ENCODE measurements around the gene BBLN.

BBLN gene

DNA sequence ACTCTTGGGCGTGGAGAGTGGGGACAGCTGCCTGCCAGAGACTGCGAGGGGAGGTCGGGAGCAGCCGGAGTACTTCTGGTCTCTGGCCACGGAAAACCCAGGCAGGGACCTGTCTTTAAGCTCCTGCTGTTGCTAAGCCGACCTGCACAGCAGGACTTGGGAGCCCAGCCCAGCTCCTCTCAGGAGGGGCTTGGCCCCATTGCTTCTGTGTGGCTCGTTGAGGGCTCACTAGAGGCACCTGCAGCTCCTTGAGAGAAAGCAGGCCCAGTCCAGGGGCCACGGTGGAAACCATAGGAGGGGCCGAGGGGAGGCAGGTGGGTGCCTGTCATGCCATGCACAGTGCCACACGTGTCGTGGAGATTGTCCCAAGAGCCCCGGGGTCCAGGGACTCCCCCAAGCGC, 14.1 kb upstream of the BBLN start:
- no peak for DNase-seq

- no peak for DNase-seq
Observed at GRCh38 chr9:128146591-128147120, 13.4 kb upstream of the BBLN start.

DNA sequence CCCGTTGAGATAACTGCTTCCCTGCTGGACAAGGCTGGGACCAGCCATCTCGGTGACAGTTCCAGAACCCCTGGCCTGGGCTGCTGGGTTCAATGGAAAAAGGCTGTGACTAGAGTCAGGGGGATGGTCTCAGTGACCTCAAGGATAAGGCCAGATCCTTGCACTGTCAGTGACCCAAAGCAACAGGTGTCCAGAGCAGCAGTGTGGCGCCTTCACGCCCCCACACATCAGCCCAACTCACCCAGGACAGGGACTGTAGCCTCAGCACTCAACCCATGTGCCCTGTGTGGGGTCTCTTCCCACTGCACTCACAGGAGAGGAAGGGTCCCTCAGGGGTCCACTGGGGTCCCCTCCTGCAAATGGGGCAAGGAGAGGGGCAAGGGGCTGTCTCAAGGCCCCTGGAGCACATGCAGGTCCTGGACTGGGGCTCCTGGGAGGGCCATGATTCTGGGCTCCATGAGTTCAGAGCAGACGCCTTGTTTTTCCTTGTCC, 11.5 kb upstream of the BBLN start:
- DNase-seq: no peak

DNA sequence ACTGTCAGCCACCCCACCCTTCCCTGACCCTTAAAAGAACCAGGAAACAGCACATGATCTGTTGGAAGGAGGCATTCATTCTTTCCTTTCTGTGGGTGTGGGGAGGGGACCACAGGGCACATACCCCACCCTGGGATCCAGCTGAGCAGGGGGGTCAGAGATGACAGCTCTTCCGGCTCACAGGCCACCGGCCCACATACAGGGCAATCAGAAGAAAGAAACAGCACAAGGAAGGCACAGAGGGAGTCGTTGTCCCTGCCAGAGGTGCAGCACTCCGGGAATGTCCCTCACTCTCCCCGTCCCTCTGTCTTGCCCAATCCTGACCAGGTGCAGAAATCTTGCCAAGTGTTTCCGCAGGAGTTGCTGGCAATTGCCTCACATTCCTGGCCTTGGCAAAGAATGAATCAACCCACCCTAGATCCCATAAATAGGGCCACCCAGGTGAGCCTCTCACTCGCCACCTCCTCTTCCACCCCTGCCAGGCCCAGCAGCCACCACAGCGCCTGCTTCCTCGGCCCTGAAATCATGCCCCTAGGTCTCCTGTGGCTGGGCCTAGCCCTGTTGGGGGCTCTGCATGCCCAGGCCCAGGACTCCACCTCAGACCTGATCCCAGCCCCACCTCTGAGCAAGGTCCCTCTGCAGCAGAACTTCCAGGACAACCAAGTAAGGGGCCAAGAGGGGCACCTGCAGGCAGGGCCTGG, 10.9 kb upstream of the BBLN start, which contains the start of gene LCN2:
Gene LCN2, plus strand, starts transcription at position 453 of the 701 bp plus-strand sequence. Its CDS starts 73 bp downstream, at position 526.
- DNase-seq: no peak

DNA sequence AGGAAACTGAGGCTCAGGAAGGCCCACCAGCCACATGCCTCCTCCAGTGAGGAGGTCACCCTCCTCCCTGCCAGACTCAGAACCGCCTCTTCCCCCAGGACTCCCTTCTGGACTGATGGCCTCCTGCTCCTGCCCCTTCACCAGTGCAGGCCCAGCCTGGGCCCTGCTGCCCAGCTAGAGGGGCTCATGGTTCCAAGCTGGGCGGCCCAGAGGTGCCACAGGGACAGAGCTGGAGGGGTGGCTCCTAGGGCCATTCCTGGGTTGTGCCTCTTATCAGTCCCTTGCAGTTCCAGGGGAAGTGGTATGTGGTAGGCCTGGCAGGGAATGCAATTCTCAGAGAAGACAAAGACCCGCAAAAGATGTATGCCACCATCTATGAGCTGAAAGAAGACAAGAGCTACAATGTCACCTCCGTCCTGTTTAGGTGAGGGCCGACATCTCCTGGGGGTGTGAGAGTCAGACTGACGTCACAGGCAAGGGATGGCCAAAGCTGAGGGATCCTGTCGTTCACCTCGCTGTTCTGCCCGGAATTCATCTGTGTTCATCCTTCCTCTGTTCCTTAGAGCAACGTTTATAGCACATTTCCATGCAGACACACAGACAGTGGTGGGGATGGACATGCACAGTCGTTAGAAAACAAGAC, 10.0 kb upstream of the BBLN start:
- DNase-seq: no peak

DNA sequence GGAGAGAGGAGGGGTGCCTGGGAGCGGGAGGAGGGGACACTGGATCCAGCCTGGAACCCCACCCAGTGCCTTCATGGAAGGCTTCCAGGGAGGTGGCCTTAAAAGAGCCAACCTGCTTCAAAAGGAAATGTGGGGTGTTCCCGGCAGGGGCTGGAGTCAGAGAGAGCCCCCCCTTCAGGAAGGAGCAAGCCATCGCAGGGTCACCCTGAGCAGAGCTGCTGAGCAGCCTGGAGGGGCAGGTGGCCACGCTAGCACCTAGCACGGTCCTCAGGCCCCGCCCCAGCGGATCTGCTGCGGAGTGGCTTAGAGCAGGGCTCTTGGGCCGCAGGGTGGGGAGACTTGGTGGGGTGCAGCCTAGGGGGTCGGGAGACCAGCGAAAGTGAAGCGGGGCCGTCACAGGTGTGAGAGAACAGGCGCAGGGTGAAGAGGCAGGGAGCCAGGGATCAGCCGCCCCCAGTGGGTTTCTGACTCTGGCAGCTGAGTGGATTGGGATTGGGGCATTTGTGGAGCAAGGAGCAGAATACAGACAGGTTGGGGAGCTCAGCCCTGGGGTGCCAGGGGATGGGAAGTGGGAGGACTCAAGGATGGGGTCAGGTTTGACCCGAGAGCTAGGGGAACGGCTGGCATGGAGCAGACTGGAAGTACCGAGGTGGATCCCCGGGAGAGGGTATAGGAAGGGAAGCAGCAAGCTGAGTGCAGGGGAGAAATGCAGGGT, 9.3 kb upstream of the BBLN start:
- DNase-seq: no peak

DNA sequence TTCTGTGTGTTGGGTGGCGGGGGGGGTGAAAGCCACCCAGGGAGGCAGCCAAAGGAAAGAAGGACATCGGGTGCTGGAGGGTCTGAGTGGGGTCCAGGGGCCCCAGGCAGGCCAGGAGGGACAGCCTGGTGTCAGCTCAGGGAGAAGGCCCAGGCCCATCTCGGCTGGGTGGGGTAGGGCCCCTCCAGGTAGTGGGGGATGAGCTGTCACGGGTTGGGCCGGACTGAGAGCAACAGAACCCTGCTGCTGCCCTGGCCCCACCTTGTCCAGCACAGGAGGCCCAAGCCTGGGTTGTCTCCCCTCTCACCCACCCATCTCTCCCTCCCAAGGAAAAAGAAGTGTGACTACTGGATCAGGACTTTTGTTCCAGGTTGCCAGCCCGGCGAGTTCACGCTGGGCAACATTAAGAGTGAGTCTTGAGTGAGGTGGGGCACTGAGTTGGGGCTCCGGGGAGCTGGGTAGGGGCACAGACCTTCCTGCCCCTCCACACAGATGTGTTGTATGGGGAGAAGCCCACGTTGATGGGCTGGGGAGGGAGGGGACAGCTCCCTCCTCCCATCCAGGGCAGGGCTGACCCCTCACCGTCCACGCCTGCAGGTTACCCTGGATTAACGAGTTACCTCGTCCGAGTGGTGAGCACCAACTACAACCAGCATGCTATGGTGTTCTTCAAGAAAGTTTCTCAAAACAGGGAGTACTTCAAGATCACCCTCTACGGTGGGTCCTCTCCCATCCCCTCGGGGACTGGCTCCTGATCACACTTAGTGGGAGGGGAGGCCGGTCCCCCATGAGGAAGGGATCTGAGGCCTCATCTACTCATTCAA, 8.5 kb upstream of the BBLN start:
- DNase-seq: no peak

DNA sequence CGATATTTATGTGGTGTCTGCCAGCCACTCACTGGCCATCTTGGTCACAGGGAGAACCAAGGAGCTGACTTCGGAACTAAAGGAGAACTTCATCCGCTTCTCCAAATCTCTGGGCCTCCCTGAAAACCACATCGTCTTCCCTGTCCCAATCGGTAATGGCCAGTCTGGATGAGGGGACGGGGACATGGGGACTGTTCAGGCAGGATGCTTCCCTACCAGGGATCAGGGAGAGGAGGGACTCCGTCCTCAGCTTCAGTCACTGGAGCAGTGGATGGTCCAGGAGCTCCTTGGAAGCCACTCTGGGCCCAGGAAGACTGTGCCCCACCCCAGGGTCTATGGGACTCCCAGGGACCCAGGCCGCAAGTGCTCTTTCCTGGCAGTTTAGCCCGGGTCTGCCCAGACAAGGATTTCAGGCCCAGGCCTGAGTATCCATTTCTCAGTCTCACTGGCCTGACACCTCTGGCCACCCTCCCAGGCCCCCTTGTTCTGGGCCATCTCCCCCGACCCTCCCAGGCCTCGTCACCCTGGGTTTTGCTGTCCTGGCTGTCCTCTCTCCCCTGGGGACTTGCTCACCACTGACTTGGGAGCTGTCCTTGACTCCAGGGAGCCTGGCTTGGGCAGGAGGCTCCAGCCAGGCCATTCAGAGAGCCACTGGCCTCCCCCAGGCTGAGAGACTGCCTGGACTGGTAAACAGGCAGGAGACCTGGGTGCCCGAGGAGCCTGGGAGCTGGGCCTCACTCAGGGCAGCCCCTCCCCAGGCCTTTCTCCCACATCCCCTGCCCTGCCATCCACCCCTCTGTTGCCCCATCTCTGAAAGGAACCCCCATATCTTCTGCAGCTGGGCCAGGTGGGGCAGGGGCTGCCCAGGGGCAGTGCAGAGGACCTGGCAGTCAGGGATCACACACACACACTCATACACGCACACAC, 7.7 kb upstream of the BBLN start:
- no peak for DNase-seq

DNA sequence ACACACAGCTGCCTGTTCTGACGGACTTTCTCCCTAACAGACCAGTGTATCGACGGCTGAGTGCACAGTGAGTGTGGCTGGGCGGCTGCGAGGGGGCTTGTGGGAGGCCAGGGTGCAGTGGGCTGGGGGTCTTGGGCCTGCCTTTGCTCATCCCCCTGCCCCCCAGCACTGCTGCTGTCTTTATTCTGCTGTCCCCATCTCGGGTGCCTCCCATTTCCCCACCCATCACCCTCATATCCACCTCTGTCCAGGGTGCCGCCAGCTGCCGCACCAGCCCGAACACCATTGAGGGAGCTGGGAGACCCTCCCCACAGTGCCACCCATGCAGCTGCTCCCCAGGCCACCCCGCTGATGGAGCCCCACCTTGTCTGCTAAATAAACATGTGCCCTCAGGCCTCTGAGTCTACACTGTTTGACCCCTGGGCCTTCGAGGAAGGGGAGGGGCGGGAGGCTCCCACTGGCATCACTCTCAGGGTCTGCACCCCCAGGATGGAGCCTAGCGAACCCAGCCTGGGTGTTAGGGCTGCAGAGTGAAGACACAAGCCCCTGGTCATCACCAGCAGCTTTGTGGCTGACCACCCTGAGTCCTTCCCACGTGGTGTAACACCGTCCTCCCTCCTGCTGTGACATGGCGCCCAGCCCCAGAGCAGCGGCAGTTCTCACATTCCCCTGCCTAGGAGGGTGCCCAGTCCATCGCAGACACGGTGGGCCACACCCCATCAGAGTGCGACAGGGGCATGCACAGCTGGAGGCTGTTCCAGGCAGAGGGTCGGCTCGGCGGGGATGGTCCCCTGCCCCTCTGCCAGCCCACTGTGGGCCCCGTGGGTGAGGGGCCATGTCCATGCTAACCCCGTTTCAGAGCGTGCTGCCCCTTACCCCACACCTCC, 6.8 kb upstream of the BBLN start:
- DNase-seq: no peak

GRCh38 chr9:128153947-128154695, 5.9 kb upstream of the BBLN start:
- no peak for DNase-seq

DNA sequence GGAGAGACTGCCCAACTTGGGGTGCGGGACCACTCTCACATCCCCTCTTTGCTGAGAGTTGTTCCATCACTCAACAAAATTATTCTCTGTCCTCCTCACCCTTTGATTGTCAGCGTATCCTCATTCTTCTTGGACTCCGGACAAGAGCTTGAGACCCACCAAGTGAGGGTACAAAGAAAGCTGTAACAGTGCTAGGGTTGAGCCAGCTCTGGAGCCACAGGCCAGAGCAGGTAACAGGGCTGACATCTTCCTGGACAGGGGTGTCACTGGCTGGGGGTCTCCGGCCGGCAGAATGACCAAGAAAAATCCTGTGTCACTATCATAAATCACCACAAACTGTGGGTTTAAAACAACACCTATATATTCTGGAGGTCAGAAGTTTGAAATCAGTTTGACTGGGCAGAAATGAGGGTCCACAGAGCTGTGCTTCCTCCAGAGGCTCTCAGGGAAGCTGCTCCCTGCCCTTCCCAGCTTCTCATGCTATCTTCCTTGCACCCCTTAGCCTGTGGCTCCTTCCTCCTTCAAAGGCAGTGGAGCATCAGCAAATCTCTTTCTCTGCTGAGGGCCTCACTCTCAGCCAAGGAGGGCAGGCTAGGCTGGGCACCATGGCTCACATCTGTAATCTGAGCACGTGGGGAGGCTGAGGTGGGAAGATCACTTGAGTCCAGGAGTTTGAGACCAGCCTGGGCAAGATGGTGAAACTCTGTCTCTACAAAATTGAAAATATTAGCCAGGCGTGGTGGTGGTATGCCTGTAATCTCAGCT, 4.1 kb upstream of the BBLN start:
- no peak for DNase-seq

- no peak for DNase-seq
Observed at GRCh38 chr9:128159522-128159783, 612 bp upstream of the BBLN start.

GRCh38 chr9:128160603-128160987, 530 bp downstream of the BBLN start:
- peak; percentile 14 for DNase-seq

DNA sequence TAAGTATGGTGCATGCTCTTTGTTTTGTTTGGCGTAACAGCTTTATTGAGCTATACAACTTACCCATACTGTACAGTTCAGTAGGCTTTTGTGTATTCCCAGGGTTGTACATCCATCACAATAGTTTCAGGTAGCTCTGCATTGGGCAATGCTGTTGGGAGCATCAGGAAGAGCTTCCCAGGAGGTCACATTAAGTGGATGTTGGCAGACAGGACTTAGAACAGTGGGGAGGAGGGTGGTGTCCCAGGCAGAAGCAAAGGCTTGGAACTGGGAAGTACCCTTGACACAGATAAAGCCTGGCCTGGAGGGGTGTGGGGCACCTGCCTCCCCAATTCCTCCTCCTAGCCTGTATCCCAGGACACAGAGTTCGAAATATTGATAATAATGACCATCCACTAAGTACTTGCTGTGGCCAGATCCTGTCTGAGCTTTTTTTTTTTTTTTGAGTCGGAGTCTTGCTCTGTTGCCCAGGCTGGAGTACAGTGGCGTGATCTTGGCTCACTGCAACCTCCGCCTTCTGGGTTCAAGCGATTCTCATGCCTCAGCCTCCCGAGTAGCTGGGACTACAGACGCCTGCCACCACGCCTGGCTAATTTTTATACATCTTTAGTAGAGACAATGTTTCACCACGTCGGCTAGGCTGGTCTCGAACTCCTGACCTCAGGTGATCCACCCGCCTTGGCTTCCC, 1.3 kb downstream of the BBLN start:
- DNase-seq: no peak

DNA sequence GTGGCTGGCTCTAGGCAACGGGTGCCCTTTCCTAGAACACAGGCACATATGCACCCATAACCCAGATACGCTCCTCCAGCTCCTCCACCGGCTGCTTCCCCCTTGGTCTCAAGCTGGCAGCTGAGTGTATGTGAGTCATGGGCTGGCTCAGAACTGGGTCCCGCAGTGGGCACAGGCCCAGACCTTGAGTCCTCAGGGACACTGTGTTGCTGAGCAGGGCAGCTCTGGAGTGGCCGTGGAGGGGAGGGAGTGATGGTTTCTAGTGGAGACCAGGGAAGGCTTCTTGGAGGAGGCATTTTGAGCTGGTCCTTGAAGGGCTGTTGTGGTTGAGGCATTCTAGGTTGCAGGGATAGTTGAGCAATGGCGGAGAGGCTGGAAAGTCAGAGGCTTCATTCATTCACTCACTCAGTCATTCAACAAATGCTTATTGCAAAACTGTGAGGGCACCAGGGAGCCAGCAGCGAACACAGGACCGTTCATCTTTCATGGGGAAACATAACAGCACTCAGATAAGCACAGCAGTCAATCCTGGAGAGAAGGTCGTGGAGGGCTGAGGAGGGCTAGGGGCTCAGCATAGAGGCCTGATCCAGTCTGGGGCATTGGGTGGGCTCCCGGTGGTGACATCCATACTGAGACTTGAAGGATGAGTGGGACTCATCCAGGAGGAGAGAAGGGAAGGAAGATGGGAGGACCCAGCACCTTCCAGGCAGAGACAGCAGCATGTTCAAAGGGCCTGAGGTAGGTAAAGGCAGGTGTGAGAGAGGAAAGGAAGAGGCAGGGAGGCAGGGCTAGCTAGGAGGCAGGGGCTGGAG, 2.4 kb downstream of the BBLN start:
- no peak for DNase-seq

DNA sequence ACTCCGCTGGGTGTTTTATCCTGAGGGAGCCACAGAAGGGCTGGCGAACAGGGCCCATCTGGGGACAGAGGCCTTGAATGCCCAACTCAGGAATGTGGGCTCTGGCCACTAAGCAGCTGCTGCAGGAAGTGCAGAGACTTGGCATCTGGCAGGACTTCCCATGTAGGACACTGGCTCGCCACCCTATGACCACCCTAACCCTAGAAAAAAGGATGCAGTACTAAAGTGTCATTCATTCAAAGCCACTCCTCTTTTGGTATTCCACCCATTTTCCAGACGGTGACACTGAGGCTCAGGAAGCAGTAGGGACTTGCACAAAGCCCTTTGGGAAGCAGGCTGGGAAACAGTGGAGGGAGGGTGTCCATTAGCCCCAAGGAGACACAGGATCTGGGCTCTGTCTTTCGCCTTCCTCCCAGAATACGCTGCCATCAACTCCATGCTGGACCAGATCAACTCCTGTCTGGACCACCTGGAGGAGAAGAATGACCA, 3.0 kb downstream of the BBLN start:
- DNase-seq: no peak

GRCh38 chr9:128163523-128164306, 3.6 kb downstream of the BBLN start:
- DNase-seq: no peak

Measured in DMS79 treated with DMSO at 0.1 percent for 48 hours (cell line).